ENCODE measurements around the gene SSUH2. TPM values are rescaled to one million over a fixed set of nuclear protein-coding genes. Genes with fewer than 3 reads are reported as not detected.

SSUH2 gene
- total RNA-seq, 1 donor from 2014 or later: not detected

- ATAC-seq (ENCODE audit: low read depth) (no peak), DNase-seq (no peak)
- H3K4me3 Mint-ChIP-seq: no peak overlapping the region
- TF ChIP-seq CTCF (IDR thresholded peaks at IDR 0.05): no peak
- intact Hi-C loops (cut with micrococcal nuclease): no loop called here
- H3K9me3 Mint-ChIP-seq: no peaks in the 10 kb centered on the region
- no peaks in the 10 kb centered on the region for H3K27me3 Mint-ChIP-seq
- ChIA-PET POLR2A (no interaction called here), CTCF (no interaction called here)
- H3K36me3 Mint-ChIP-seq (ENCODE audit: low read depth): no peaks in the 10 kb centered on the region
- H3K27ac Mint-ChIP-seq: no peak overlapping the region
- H3K4me1 Mint-ChIP-seq: peaks cover 10% of the 10 kb centered on the region
Observed at GRCh38 chr3:8575364-8576104, 69.1 kb downstream of the SSUH2 start.

GRCh38 chr3:8574670-8575322 lies 69.8 kb downstream of the SSUH2 start:
- intact Hi-C loops (cut with micrococcal nuclease): no loop called here
- no peaks in the 10 kb centered on the region for H3K36me3 Mint-ChIP-seq (ENCODE audit: low read depth)
- no peak overlapping the region for H3K27ac Mint-ChIP-seq
- TF ChIP-seq CTCF (IDR thresholded peaks at IDR 0.05): no peak
- no peak for ATAC-seq (ENCODE audit: low read depth)
- no peak for DNase-seq
- peaks cover 10% of the 10 kb centered on the region for H3K4me1 Mint-ChIP-seq
- ChIA-PET POLR2A (no interaction called here), CTCF (no interaction called here)
- no peaks in the 10 kb centered on the region for H3K27me3 Mint-ChIP-seq
- H3K4me3 Mint-ChIP-seq: no peak overlapping the region
- no peaks in the 10 kb centered on the region for H3K9me3 Mint-ChIP-seq

GRCh38 chr3:8574040-8574669 lies 70.4 kb downstream of the SSUH2 start:
- Mint-ChIP-seq H3K4me1 (peaks cover 10% of the 10 kb centered on the region), H3K4me3 (no peak overlapping the region), H3K36me3 (ENCODE audit: low read depth) (no peaks in the 10 kb centered on the region), H3K27me3 (no peaks in the 10 kb centered on the region), H3K27ac (no peak overlapping the region), H3K9me3 (no peaks in the 10 kb centered on the region)
- ATAC-seq (ENCODE audit: low read depth) (no peak), DNase-seq (no peak)
- TF ChIP-seq CTCF (IDR thresholded peaks at IDR 0.05): no peak
- ChIA-PET CTCF (no interaction called here), POLR2A (no interaction called here)
- intact Hi-C loops (cut with micrococcal nuclease): no loop called here

- H3K36me3 Mint-ChIP-seq (ENCODE audit: low read depth): no peaks in the 10 kb centered on the region
Observed at GRCh38 chr3:8573342-8573926, 71.2 kb downstream of the SSUH2 start.

More at GRCh38 chr3:8573342-8573926, 71.2 kb downstream of the SSUH2 start:
- CTCF ChIA-PET: no interaction called here
- DNase-seq (no peak), ATAC-seq (ENCODE audit: low read depth) (no peak)
- intact Hi-C loops (cut with micrococcal nuclease): no loop called here
- TF ChIP-seq CTCF (IDR thresholded peaks at IDR 0.05): no peak
- peaks cover 8% of the 10 kb centered on the region for H3K4me1 Mint-ChIP-seq
- H3K9me3 Mint-ChIP-seq: no peaks in the 10 kb centered on the region
- POLR2A ChIA-PET: no interaction called here
- no peaks in the 10 kb centered on the region for H3K27me3 Mint-ChIP-seq
- no peak overlapping the region for H3K4me3 Mint-ChIP-seq
- no peak overlapping the region for H3K27ac Mint-ChIP-seq

Data from activated B cell treated with CpG ODN at 0.5 μM for 24 hours (primary cell).